Central memory CD8-positive, alpha-beta T cell (primary cell): ENCODE measurements around the gene TCF4.
A peak's percentile ranks its signal among the peaks of the same experiment; 100 is the strongest.

Experiments used
- ATAC-seq: fragments of 150-1000 bp; cut with Tn5 transposase; replicated peaks from 2 replicates; pipeline ENCODE4 v1.10.0; 2022; ENCODE audit warnings: mild to moderate bottlenecking, moderate FRiP score, moderate number of reproducible peaks; ENCODE audit not compliant: poor library complexity, severe bottlenecking; ENCODE audit errors: extremely low read depth
- DNase-seq, 2 donors: peaks; one replicate each; pipeline ENCODE4 v3.0.0; 2021; ENCODE audit warnings: low spot score in 2 of 2
- H3K27ac Mint-ChIP-seq: one replicate; pipeline ENCODE4 v1.8.0; 2022; ENCODE audit warnings: low read depth, mild to moderate bottlenecking, moderate library complexity, mixed read lengths
- H3K27me3 Mint-ChIP-seq: one replicate; pipeline ENCODE4 v1.8.0; 2022; ENCODE audit warnings: mixed read lengths
- H3K36me3 Mint-ChIP-seq: one replicate; pipeline ENCODE4 v1.8.0; 2022; ENCODE audit warnings: mild to moderate bottlenecking, moderate library complexity, mixed read lengths; ENCODE audit not compliant: insufficient read depth
- H3K4me1 Mint-ChIP-seq: one replicate; pipeline ENCODE4 v1.8.0; 2022; ENCODE audit warnings: mixed read lengths
- H3K4me3 Mint-ChIP-seq: one replicate; pipeline ENCODE4 v1.8.0; 2022; ENCODE audit warnings: mild to moderate bottlenecking, moderate library complexity, mixed read lengths
- H3K9me3 Mint-ChIP-seq: one replicate; pipeline ENCODE4 v1.8.0; 2022; ENCODE audit warnings: mixed read lengths

The TCF4 gene

DNA sequence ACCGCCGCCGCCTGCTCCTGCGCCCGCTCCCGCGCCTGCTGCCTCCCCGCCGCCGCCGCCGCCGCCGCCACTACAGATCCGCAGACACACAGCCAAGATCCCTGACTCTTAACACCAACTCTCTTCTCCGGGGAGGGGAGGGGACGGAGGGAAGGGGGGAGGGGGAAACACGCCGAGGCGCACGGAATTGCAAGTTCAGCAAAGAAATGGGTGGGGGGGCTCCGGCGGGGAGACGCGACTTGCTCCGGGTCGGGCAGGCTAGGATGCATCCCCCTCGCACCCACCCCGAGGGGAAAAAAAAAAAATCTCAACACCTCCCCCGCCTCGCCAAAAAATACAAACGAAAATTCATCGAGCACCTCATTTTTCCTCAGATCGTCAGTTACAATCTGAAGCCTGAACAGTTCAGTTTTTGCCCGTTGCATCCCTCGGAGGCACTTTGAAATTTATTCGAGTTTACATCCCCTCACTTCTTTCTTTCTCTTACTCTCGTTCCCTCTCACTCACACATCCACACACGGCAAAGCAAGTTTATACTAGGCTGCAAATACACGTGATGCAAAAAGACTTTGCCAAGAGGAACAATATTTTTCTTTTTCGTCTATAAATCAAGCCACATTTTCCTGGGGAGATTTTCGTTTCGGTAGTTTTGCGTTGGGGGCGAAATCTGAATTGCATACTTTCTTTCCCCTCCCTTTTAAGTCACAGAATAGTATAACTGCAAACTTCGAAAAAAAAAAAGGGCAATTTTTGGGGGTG lies at the start of gene TCF4:
Gene TCF4, minus strand, starts transcription at position 82 of the 759 bp plus-strand sequence. CDS start 1,076 bp downstream, outside the sequence.
- Mint-ChIP-seq H3K27me3 (peaks cover 46% of the 10 kb centered on the region), H3K4me1 (peaks cover 6% of the 10 kb centered on the region), H3K9me3 (peaks cover 16% of the 10 kb centered on the region), H3K36me3 (peaks cover 2% of the 10 kb centered on the region), H3K4me3 (peak within 1 kb of the TSS; percentile 74), H3K27ac (peak within 1 kb of the TSS; percentile 32)
- DNase-seq = no peak
- no peak for ATAC-seq

DNA sequence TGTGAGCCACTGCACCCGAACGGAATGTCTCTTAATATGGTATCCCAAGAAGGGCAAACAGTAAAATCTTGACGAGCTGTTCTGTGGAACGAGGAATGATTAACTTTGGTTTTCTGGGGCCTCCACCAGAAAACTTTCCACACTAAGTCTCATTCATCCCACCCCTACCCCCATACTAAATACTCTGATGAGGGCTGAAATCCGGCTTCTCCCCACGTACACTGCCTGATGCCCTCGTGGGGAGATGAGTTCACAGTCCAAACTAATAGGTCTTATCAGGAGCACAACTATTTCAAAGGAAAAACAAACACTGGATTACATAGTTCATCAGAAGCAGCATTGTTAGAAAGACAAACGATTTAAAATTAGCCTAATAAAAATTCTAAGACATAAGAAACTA lies 49.2 kb upstream of the TCF4 start:
- H3K27me3 Mint-ChIP-seq = no peaks in the 10 kb centered on the region
- no peak overlapping the region for H3K4me3 Mint-ChIP-seq
- no peaks in the 10 kb centered on the region for H3K36me3 Mint-ChIP-seq
- H3K4me1 Mint-ChIP-seq = no peaks in the 10 kb centered on the region
- H3K9me3 Mint-ChIP-seq = peaks cover 39% of the 10 kb centered on the region
- DNase-seq = no peak
- no peak for ATAC-seq
- H3K27ac Mint-ChIP-seq = no peak overlapping the region

DNA sequence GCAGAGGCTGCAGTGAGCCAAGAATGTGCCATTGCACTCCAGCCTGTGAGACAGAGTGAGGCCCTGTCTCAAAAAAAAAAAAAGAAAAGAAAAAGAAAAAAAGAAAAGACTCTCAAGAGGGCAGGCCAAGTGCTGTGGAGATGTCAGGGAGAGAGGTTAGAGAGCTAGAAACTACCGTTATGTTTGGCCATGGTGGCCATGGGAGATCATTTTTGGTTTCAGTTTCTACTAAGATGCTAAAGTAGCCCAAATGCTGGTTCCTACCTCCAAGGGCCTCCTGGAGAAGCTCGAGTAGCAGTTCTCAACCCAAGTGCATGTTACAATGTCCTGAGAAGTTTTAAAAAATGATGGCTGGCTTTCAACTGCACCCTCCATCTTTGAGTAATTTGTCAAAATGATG lies 47.4 kb upstream of the TCF4 start:
- Mint-ChIP-seq H3K36me3 (no peaks in the 10 kb centered on the region), H3K27ac (no peak overlapping the region), H3K4me1 (no peaks in the 10 kb centered on the region), H3K4me3 (no peak overlapping the region), H3K9me3 (peaks cover 26% of the 10 kb centered on the region), H3K27me3 (no peaks in the 10 kb centered on the region)
- ATAC-seq (no peak), DNase-seq (no peak)

DNA sequence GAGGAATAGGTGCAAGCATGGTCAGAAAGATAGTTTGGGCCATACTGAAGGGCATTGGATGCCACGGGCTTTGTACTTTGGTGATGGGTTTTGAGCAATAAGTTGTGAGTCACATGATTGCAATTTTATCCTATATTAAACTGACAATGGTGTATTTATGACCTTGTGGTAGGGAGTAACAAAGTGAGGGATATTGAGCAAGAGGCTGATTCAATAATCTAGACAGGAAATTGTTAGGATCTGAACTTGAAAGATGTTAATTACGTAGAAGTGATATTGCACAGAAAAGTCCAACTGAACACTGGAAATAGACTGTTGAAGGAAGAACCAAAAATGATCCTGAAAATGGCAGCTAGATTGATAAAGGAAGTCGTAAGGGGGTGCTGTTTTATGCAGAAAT lies 46.6 kb upstream of the TCF4 start:
- H3K4me3 Mint-ChIP-seq = no peak overlapping the region
- peaks cover 27% of the 10 kb centered on the region for H3K9me3 Mint-ChIP-seq
- no peak overlapping the region for H3K27ac Mint-ChIP-seq
- H3K36me3 Mint-ChIP-seq = no peaks in the 10 kb centered on the region
- DNase-seq (no peak), ATAC-seq (no peak)
- H3K4me1 Mint-ChIP-seq = no peaks in the 10 kb centered on the region
- no peaks in the 10 kb centered on the region for H3K27me3 Mint-ChIP-seq

DNA sequence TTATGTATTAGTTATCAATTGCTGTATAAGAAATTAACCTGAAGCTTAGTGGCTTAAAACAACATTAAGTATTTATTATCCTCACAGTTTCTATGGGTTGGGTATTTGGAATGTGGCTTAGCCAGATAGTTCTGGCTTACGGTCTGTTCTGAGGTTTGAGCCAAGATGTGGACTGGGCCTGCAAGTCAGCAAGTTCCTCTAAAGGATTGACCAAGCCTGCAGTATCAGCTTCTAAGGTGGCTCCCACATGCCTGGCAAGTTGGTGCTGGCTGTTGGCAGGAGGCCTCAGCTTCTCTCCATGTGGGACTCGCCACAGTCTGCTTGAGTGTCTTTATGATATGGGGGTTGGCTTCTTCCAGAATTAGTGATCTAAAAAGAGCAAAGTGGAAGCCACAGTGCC lies 45.0 kb upstream of the TCF4 start:
- H3K4me1 Mint-ChIP-seq = no peaks in the 10 kb centered on the region
- H3K27ac Mint-ChIP-seq = no peak overlapping the region
- H3K9me3 Mint-ChIP-seq = peaks cover 27% of the 10 kb centered on the region
- no peak overlapping the region for H3K4me3 Mint-ChIP-seq
- no peak for DNase-seq
- H3K36me3 Mint-ChIP-seq = no peaks in the 10 kb centered on the region
- no peaks in the 10 kb centered on the region for H3K27me3 Mint-ChIP-seq
- ATAC-seq = no peak

DNA sequence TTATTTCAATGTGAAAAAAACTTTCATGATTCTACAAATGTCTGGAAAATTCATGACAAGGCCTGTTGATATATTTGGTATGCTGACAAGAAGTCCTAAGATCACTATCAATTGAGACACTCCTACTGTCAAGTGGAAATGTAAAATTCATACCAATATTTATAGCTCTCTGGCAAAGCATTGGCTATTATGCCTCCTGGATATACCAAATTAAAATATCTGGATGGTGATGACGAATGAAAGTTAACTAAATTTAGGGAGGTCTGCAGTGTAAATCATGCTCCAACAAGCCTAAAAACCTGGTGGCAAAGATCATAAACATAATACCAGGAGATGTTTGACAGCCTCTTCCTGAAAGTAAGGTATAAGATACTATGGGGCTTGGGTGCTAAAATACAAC lies 41.1 kb upstream of the TCF4 start:
- H3K27ac Mint-ChIP-seq = no peak overlapping the region
- no peak for DNase-seq
- no peak for ATAC-seq
- H3K4me3 Mint-ChIP-seq = no peak overlapping the region
- H3K36me3 Mint-ChIP-seq = no peaks in the 10 kb centered on the region
- no peaks in the 10 kb centered on the region for H3K4me1 Mint-ChIP-seq
- no peaks in the 10 kb centered on the region for H3K27me3 Mint-ChIP-seq
- H3K9me3 Mint-ChIP-seq = peaks cover 10% of the 10 kb centered on the region

DNA sequence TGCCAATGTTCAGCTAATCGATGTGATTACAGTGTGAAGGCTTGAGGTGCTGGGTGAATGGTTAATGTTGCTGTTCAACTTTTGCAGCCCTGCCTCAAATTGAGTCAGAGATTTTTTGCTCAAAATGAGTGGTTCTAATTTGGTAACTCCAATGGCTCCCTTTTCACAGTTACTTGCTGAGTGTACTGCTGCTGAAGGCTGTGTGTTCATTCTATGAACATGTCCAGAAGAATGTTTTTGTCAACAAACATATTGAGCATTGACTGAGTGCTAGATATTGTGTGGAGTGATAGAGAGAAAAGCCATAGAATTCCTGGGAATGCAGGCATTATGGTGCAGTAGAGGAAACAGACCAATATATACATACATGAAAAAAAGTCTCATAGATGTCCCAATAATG lies 39.0 kb upstream of the TCF4 start:
- no peak for DNase-seq
- H3K27me3 Mint-ChIP-seq = no peaks in the 10 kb centered on the region
- H3K36me3 Mint-ChIP-seq = no peaks in the 10 kb centered on the region
- H3K27ac Mint-ChIP-seq = no peak overlapping the region
- peaks cover 5% of the 10 kb centered on the region for H3K9me3 Mint-ChIP-seq
- no peak for ATAC-seq
- H3K4me1 Mint-ChIP-seq = no peaks in the 10 kb centered on the region
- H3K4me3 Mint-ChIP-seq = no peak overlapping the region

DNA sequence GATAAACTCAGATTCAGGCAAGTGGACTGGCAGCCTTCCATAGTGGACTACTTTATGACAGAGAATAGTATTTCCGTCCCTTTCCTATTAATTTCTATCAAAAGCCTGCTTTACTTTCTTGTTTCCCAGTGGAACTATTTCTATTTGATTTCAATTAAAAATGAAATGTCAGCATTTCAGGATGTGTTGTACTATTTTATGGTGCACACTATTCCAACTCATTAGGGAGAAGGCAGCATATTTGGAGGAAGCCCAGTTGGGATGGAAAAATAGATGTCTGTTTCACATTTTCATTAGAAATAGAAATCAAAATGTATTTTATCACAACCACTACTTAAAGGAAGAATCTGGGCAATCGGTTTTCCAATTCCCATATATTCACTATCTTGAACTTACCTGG lies 37.9 kb upstream of the TCF4 start:
- no peaks in the 10 kb centered on the region for H3K36me3 Mint-ChIP-seq
- DNase-seq = no peak
- no peaks in the 10 kb centered on the region for H3K27me3 Mint-ChIP-seq
- H3K4me3 Mint-ChIP-seq = no peak overlapping the region
- ATAC-seq = no peak
- no peaks in the 10 kb centered on the region for H3K4me1 Mint-ChIP-seq
- no peak overlapping the region for H3K27ac Mint-ChIP-seq
- peaks cover 5% of the 10 kb centered on the region for H3K9me3 Mint-ChIP-seq

DNA sequence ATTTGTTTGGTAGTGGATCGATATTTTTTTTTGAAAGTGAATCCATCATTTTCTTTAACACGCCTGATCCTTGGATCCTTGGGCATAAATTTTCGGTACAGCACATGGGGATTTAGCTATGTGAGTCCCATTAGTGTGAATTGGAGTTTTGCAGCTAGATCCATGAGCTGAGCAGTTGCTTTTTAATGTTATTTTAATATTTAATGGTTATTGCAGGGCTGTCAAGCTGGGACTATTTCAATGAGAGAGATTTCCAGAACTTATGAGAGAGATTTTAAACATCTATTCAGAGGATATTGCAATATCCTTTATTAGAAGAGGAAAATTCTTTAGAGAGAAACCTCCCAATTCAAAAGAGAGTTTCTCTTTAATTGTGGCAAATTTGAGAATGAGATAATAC lies 35.6 kb upstream of the TCF4 start:
- H3K4me3 Mint-ChIP-seq = no peak overlapping the region
- no peaks in the 10 kb centered on the region for H3K27me3 Mint-ChIP-seq
- no peak for ATAC-seq

DNA sequence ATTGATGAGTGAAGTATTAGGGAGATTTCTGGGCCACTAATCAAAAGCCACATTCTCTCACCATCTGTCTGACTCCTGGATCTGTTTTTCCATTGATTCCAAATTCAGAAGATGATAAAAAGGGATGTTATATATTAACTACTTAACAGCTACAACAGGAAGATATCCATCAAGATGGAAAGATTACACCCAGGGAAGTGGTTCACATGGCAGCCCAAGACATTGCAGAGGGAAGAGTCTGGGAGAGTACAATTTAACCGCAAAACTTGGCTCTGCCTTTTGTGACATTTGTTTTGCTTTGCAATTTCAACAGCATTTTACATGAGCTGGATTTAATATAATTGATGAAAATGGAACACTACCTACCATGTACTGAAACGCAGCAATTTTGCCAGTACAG lies 22.5 kb upstream of the TCF4 start:
- Mint-ChIP-seq H3K4me1 (no peaks in the 10 kb centered on the region), H3K27me3 (no peaks in the 10 kb centered on the region), H3K36me3 (peaks cover 2% of the 10 kb centered on the region), H3K27ac (no peak overlapping the region), H3K9me3 (peaks cover 14% of the 10 kb centered on the region), H3K4me3 (no peak overlapping the region)
- no peak for ATAC-seq
- DNase-seq = no peak

More for the DNA sequence above, 35.6 kb upstream of the TCF4 start:
- no peaks in the 10 kb centered on the region for H3K36me3 Mint-ChIP-seq
- no peaks in the 10 kb centered on the region for H3K4me1 Mint-ChIP-seq
- H3K9me3 Mint-ChIP-seq = peaks cover 16% of the 10 kb centered on the region
- no peak overlapping the region for H3K27ac Mint-ChIP-seq
- no peak for DNase-seq

DNA sequence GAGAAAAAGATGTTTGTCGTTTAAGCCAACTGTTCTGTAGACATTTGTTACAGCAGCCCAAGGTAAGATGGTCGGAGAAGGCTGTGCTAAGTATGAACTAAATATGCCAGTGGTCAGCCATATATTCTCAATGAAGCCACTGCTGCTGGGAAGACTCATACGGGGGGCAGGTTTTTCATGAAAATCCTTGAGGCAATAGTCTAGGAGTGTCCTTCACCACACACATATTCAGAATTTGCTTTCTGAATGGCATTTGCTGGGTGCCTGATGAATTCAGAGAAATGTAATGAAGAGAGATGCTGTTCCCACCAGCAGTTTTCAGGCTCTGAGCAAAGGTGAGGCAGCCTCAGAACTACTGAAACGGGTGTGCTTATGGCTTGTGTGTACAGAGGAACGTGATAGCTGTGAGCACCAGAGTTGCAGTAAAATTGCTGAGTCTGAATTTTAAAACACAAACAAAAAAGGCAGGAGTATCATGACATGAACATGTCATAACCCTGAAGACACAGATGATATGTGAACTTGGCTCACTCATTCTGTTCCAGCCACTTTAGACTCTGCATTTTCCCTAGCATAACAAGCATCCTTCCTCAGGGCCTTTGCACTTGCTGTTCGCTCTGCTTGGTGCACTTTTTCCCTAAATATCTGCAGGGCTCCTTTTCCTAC lies 21.3 kb upstream of the TCF4 start:
- H3K4me1 Mint-ChIP-seq = no peaks in the 10 kb centered on the region
- DNase-seq (no peak), ATAC-seq (no peak)
- H3K4me3 Mint-ChIP-seq = no peak overlapping the region
- peaks cover 11% of the 10 kb centered on the region for H3K9me3 Mint-ChIP-seq
- no peak overlapping the region for H3K27ac Mint-ChIP-seq
- peaks cover 2% of the 10 kb centered on the region for H3K36me3 Mint-ChIP-seq
- H3K27me3 Mint-ChIP-seq = no peaks in the 10 kb centered on the region

DNA sequence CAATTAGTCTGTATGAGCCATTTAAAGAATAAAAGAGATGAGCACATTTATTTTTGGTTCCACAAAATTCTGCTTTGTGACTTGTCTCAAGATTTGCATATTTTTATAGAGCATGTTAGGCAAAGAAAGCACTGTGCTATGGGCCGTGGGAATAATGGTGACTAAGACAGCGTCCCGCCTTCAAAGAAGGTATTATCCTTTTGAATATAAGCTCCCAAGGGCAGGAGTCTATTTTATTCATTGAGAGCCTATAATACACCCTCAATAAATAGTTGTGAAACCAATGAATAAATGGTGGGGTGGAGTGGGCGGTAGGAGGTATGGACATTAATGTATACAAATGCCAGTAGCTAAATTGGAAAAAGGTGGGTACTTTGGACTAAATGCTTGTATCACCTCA lies 20.5 kb upstream of the TCF4 start:
- no peaks in the 10 kb centered on the region for H3K27me3 Mint-ChIP-seq
- H3K9me3 Mint-ChIP-seq = peaks cover 11% of the 10 kb centered on the region
- ATAC-seq = no peak
- H3K4me3 Mint-ChIP-seq = no peak overlapping the region
- no peak for DNase-seq
- peaks cover 2% of the 10 kb centered on the region for H3K36me3 Mint-ChIP-seq
- no peaks in the 10 kb centered on the region for H3K4me1 Mint-ChIP-seq
- no peak overlapping the region for H3K27ac Mint-ChIP-seq

DNA sequence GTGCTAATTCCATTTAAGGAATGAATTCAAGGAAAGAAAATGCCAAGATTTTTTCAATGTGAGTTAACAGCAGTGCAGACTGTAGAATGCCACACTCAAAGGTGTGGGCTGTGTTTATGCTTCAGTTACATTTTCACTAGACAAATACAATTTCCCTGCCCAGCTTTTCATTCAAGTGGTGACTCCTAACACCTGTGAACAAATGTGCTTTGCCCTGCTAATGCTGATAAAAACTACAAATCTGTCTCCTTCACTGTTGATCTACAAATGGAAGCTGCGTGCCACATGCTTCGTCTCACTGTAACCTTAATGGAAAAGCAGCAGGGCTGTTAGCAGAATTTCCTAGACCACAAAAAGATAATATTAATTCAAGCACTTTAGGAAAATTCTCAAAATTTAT lies 19.8 kb upstream of the TCF4 start:
- H3K36me3 Mint-ChIP-seq = peaks cover 2% of the 10 kb centered on the region
- ATAC-seq (no peak), DNase-seq (no peak)
- H3K4me1 Mint-ChIP-seq = no peaks in the 10 kb centered on the region
- H3K27ac Mint-ChIP-seq = no peak overlapping the region
- no peaks in the 10 kb centered on the region for H3K27me3 Mint-ChIP-seq
- H3K9me3 Mint-ChIP-seq = peaks cover 11% of the 10 kb centered on the region
- no peak overlapping the region for H3K4me3 Mint-ChIP-seq
